Fibroblast of skin of left biceps (primary cell): ENCODE results near the gene PAEP.

Experiments
- DNase-seq, 2 experiments: peaks; one replicate each; pipeline ENCODE4 v3.0.0-alpha.2; 2013; ENCODE audit warnings: low read depth in 2 of 2

The PAEP gene

GRCh38 chr9:135551031-135551430 is 10.5 kb upstream of the PAEP start:
- no peak for DNase-seq

GRCh38 chr9:135551456-135551855 is 10.1 kb upstream of the PAEP start:
- no peak for DNase-seq

GRCh38 chr9:135552021-135552697 is 9.4 kb upstream of the PAEP start:
- no peak for DNase-seq

- DNase-seq = no peak
These were observed 8.8 kb upstream of the PAEP start for GRCh38 chr9:135552698-135553171.

GRCh38 chr9:135554718-135555117 is 6.8 kb upstream of the PAEP start:
- DNase-seq = no peak

GRCh38 chr9:135555203-135555602 is 6.4 kb upstream of the PAEP start:
- no peak for DNase-seq

GRCh38 chr9:135555910-135556309 is 5.6 kb upstream of the PAEP start:
- no peak for DNase-seq

GRCh38 chr9:135559606-135560005 is 1.9 kb upstream of the PAEP start:
- no peak for DNase-seq

GRCh38 chr9:135562235-135562745 is 734 bp downstream of the PAEP start:
- no peak for DNase-seq

- DNase-seq = no peak
These were observed 1.5 kb downstream of the PAEP start for GRCh38 chr9:135563039-135563476.

- DNase-seq = no peak
These were observed 2.3 kb downstream of the PAEP start for GRCh38 chr9:135563858-135564257.

GRCh38 chr9:135565141-135565628 is 3.6 kb downstream of the PAEP start:
- DNase-seq = no peak

- DNase-seq = no peak
These were observed 4.1 kb downstream of the PAEP start for GRCh38 chr9:135565636-135566035.

- no peak for DNase-seq
These were observed 5.0 kb downstream of the PAEP start for GRCh38 chr9:135566552-135566951.

GRCh38 chr9:135567311-135567710 is 5.8 kb downstream of the PAEP start:
- no peak for DNase-seq

GRCh38 chr9:135568026-135568425 is 6.5 kb downstream of the PAEP start:
- no peak for DNase-seq

- DNase-seq = no peak
These were observed 8.9 kb downstream of the PAEP start for GRCh38 chr9:135570456-135570855.

GRCh38 chr9:135572233-135572632 is 10.7 kb downstream of the PAEP start:
- no peak for DNase-seq

- no peak for DNase-seq
These were observed 11.6 kb downstream of the PAEP start for GRCh38 chr9:135573124-135573523.

GRCh38 chr9:135574331-135574730 is 12.8 kb downstream of the PAEP start:
- no peak for DNase-seq

GRCh38 chr9:135574943-135575342 is 13.4 kb downstream of the PAEP start:
- no peak for DNase-seq

GRCh38 chr9:135575995-135576631 is 14.6 kb downstream of the PAEP start:
- no peak for DNase-seq

GRCh38 chr9:135577256-135577655 is 15.7 kb downstream of the PAEP start:
- DNase-seq = no peak
